ENCODE data around the gene MCAM.
A peak's percentile ranks its signal among the peaks of the same experiment; 100 is the strongest.

Gene MCAM

GRCh38 chr11:119357074-119357473, 40.1 kb upstream of the MCAM start:
- Histone ChIP-seq H3K36me3 (ENCODE audit: control insufficient read depth in 1 of 2, insufficient read depth in 2 of 2, low read length in 2 of 2) (peaks cover 0 to 21% of the 10 kb centered on the region in 2 donors), H3K9ac (ENCODE audit: low read depth in 1 of 2, low read length in 2 of 2) (no peak overlapping the region), H3K27ac (ENCODE audit: low read depth, low read length) (no peak overlapping the region), H3K9me3 (ENCODE audit: control insufficient read depth in 1 of 2, low read length in 2 of 2) (no peaks in the 10 kb centered on the region), H3K4me1 (ENCODE audit: control insufficient read depth in 1 of 2, insufficient read depth in 2 of 2, low read length in 2 of 2) (peaks cover 18 to 21% of the 10 kb centered on the region in 2 donors), H3K4me3 (ENCODE audit: low read depth in 1 of 2, low read length in 2 of 2) (no peak overlapping the region), H3K27me3 (ENCODE audit: control insufficient read depth in 1 of 2, insufficient read depth in 2 of 2, low read length in 2 of 2) (peaks cover 0 to 3% of the 10 kb centered on the region in 2 donors)

GRCh38 chr11:119356349-119357031, 39.6 kb upstream of the MCAM start:
- Histone ChIP-seq H3K27me3 (ENCODE audit: control insufficient read depth in 1 of 2, insufficient read depth in 2 of 2, low read length in 2 of 2) (peaks cover 0 to 3% of the 10 kb centered on the region in 2 donors), H3K36me3 (ENCODE audit: control insufficient read depth in 1 of 2, insufficient read depth in 2 of 2, low read length in 2 of 2) (peaks cover 0 to 21% of the 10 kb centered on the region in 2 donors), H3K9me3 (ENCODE audit: control insufficient read depth in 1 of 2, low read length in 2 of 2) (no peaks in the 10 kb centered on the region), H3K27ac (ENCODE audit: low read depth, low read length) (no peak overlapping the region), H3K4me1 (ENCODE audit: control insufficient read depth in 1 of 2, insufficient read depth in 2 of 2, low read length in 2 of 2) (peaks cover 12 to 18% of the 10 kb centered on the region in 2 donors), H3K4me3 (ENCODE audit: low read depth in 1 of 2, low read length in 2 of 2) (peak overlapping the region; percentile 72 to 77), H3K9ac (ENCODE audit: low read depth in 1 of 2, low read length in 2 of 2) (peak overlapping the region; percentile 55 to 86)

GRCh38 chr11:119355091-119355843, 38.3 kb upstream of the MCAM start:
- H3K27ac ChIP-seq (ENCODE audit: low read depth, low read length): no peak overlapping the region
- peaks cover 0 to 3% of the 10 kb centered on the region in 2 donors for H3K27me3 ChIP-seq (ENCODE audit: control insufficient read depth in 1 of 2, insufficient read depth in 2 of 2, low read length in 2 of 2)
- H3K4me3 ChIP-seq (ENCODE audit: low read depth in 1 of 2, low read length in 2 of 2): no peak overlapping the region
- no peaks in the 10 kb centered on the region for H3K9me3 ChIP-seq (ENCODE audit: control insufficient read depth in 1 of 2, low read length in 2 of 2)
- H3K4me1 ChIP-seq (ENCODE audit: control insufficient read depth in 1 of 2, insufficient read depth in 2 of 2, low read length in 2 of 2): peaks cover 4 to 14% of the 10 kb centered on the region in 2 donors
- H3K9ac ChIP-seq (ENCODE audit: low read depth in 1 of 2, low read length in 2 of 2): no peak overlapping the region
- peaks cover 0 to 21% of the 10 kb centered on the region in 2 donors for H3K36me3 ChIP-seq (ENCODE audit: control insufficient read depth in 1 of 2, insufficient read depth in 2 of 2, low read length in 2 of 2)

GRCh38 chr11:119352857-119353260, 35.9 kb upstream of the MCAM start:
- H3K36me3 ChIP-seq (ENCODE audit: control insufficient read depth in 1 of 2, insufficient read depth in 2 of 2, low read length in 2 of 2): peaks cover 0 to under 1% of the 10 kb centered on the region in 2 donors
- peaks cover 4 to 11% of the 10 kb centered on the region in 2 donors for H3K4me1 ChIP-seq (ENCODE audit: control insufficient read depth in 1 of 2, insufficient read depth in 2 of 2, low read length in 2 of 2)
- H3K4me3 ChIP-seq (ENCODE audit: low read depth in 1 of 2, low read length in 2 of 2): no peak overlapping the region
- no peak overlapping the region for H3K27ac ChIP-seq (ENCODE audit: low read depth, low read length)
- H3K9me3 ChIP-seq (ENCODE audit: control insufficient read depth in 1 of 2, low read length in 2 of 2): no peaks in the 10 kb centered on the region
- peaks cover 0 to 3% of the 10 kb centered on the region in 2 donors for H3K27me3 ChIP-seq (ENCODE audit: control insufficient read depth in 1 of 2, insufficient read depth in 2 of 2, low read length in 2 of 2)
- H3K9ac ChIP-seq (ENCODE audit: low read depth in 1 of 2, low read length in 2 of 2): no peak overlapping the region

- Histone ChIP-seq H3K9ac (ENCODE audit: low read depth in 1 of 2, low read length in 2 of 2) (no peak overlapping the region), H3K27me3 (ENCODE audit: control insufficient read depth in 1 of 2, insufficient read depth in 2 of 2, low read length in 2 of 2) (peaks cover 0 to 3% of the 10 kb centered on the region in 2 donors), H3K9me3 (ENCODE audit: control insufficient read depth in 1 of 2, low read length in 2 of 2) (no peaks in the 10 kb centered on the region), H3K4me1 (ENCODE audit: control insufficient read depth in 1 of 2, insufficient read depth in 2 of 2, low read length in 2 of 2) (peaks cover 4 to 11% of the 10 kb centered on the region in 2 donors), H3K4me3 (ENCODE audit: low read depth in 1 of 2, low read length in 2 of 2) (no peak overlapping the region), H3K36me3 (ENCODE audit: control insufficient read depth in 1 of 2, insufficient read depth in 2 of 2, low read length in 2 of 2) (no peaks in the 10 kb centered on the region), H3K27ac (ENCODE audit: low read depth, low read length) (no peak overlapping the region)
These were observed 34.3 kb upstream of the MCAM start for GRCh38 chr11:119351232-119351631.

- H3K27me3 ChIP-seq (ENCODE audit: control insufficient read depth in 1 of 2, insufficient read depth in 2 of 2, low read length in 2 of 2): peaks cover under 1 to 3% of the 10 kb centered on the region in 2 donors
- no peak overlapping the region for H3K27ac ChIP-seq (ENCODE audit: low read depth, low read length)
- peaks cover 0 to 11% of the 10 kb centered on the region in 2 donors for H3K4me1 ChIP-seq (ENCODE audit: control insufficient read depth in 1 of 2, insufficient read depth in 2 of 2, low read length in 2 of 2)
- no peaks in the 10 kb centered on the region for H3K36me3 ChIP-seq (ENCODE audit: control insufficient read depth in 1 of 2, insufficient read depth in 2 of 2, low read length in 2 of 2)
- no peak overlapping the region for H3K4me3 ChIP-seq (ENCODE audit: low read depth in 1 of 2, low read length in 2 of 2)
- H3K9ac ChIP-seq (ENCODE audit: low read depth in 1 of 2, low read length in 2 of 2): no peak overlapping the region
- H3K9me3 ChIP-seq (ENCODE audit: control insufficient read depth in 1 of 2, low read length in 2 of 2): no peaks in the 10 kb centered on the region
These were observed 33.4 kb upstream of the MCAM start for GRCh38 chr11:119350302-119350701.

GRCh38 chr11:119347940-119348605, 31.1 kb upstream of the MCAM start:
- Histone ChIP-seq H3K4me1 (ENCODE audit: control insufficient read depth in 1 of 2, insufficient read depth in 2 of 2, low read length in 2 of 2) (peaks cover 0 to 3% of the 10 kb centered on the region in 2 donors), H3K27me3 (ENCODE audit: control insufficient read depth in 1 of 2, insufficient read depth in 2 of 2, low read length in 2 of 2) (peaks cover 0 to 6% of the 10 kb centered on the region in 2 donors)

GRCh38 chr11:119347242-119347641, 30.3 kb upstream of the MCAM start:
- Histone ChIP-seq H3K9ac (ENCODE audit: low read depth in 1 of 2, low read length in 2 of 2) (no peak overlapping the region), H3K9me3 (ENCODE audit: control insufficient read depth in 1 of 2, low read length in 2 of 2) (no peaks in the 10 kb centered on the region), H3K36me3 (ENCODE audit: control insufficient read depth in 1 of 2, insufficient read depth in 2 of 2, low read length in 2 of 2) (no peaks in the 10 kb centered on the region), H3K27me3 (ENCODE audit: control insufficient read depth in 1 of 2, insufficient read depth in 2 of 2, low read length in 2 of 2) (peaks cover 0 to 6% of the 10 kb centered on the region in 2 donors), H3K4me1 (ENCODE audit: control insufficient read depth in 1 of 2, insufficient read depth in 2 of 2, low read length in 2 of 2) (no peaks in the 10 kb centered on the region), H3K27ac (ENCODE audit: low read depth, low read length) (no peak overlapping the region), H3K4me3 (ENCODE audit: low read depth in 1 of 2, low read length in 2 of 2) (no peak overlapping the region)

More at GRCh38 chr11:119347940-119348605, 31.1 kb upstream of the MCAM start:
- Histone ChIP-seq H3K9me3 (ENCODE audit: control insufficient read depth in 1 of 2, low read length in 2 of 2) (no peaks in the 10 kb centered on the region), H3K4me3 (ENCODE audit: low read depth in 1 of 2, low read length in 2 of 2) (no peak overlapping the region), H3K9ac (ENCODE audit: low read depth in 1 of 2, low read length in 2 of 2) (no peak overlapping the region), H3K36me3 (ENCODE audit: control insufficient read depth in 1 of 2, insufficient read depth in 2 of 2, low read length in 2 of 2) (no peaks in the 10 kb centered on the region), H3K27ac (ENCODE audit: low read depth, low read length) (no peak overlapping the region)

GRCh38 chr11:119346605-119347004, 29.7 kb upstream of the MCAM start, which contains the start of gene MFRP:
MFRP (minus strand) TSS chr11:119346705; CDS start chr11:119346513, 192 bp downstream.
- peaks cover 0 to under 1% of the 10 kb centered on the region in 2 donors for H3K4me1 ChIP-seq (ENCODE audit: control insufficient read depth in 1 of 2, insufficient read depth in 2 of 2, low read length in 2 of 2)
- H3K27ac ChIP-seq (ENCODE audit: low read depth, low read length): no peak within 1 kb of the TSS
- peaks cover 0 to 6% of the 10 kb centered on the region in 2 donors for H3K27me3 ChIP-seq (ENCODE audit: control insufficient read depth in 1 of 2, insufficient read depth in 2 of 2, low read length in 2 of 2)
- no peaks in the 10 kb centered on the region for H3K9me3 ChIP-seq (ENCODE audit: control insufficient read depth in 1 of 2, low read length in 2 of 2)
- no peak within 1 kb of the TSS for H3K9ac ChIP-seq (ENCODE audit: low read depth in 1 of 2, low read length in 2 of 2)
- no peaks in the 10 kb centered on the region for H3K36me3 ChIP-seq (ENCODE audit: control insufficient read depth in 1 of 2, insufficient read depth in 2 of 2, low read length in 2 of 2)
- H3K4me3 ChIP-seq (ENCODE audit: low read depth in 1 of 2, low read length in 2 of 2): no peak within 1 kb of the TSS

GRCh38 chr11:119345685-119346084, 28.8 kb upstream of the MCAM start:
- no peak overlapping the region for H3K9ac ChIP-seq (ENCODE audit: low read depth in 1 of 2, low read length in 2 of 2)
- H3K27me3 ChIP-seq (ENCODE audit: control insufficient read depth in 1 of 2, insufficient read depth in 2 of 2, low read length in 2 of 2): peaks cover 0 to 6% of the 10 kb centered on the region in 2 donors
- no peaks in the 10 kb centered on the region for H3K9me3 ChIP-seq (ENCODE audit: control insufficient read depth in 1 of 2, low read length in 2 of 2)
- no peak overlapping the region for H3K27ac ChIP-seq (ENCODE audit: low read depth, low read length)
- H3K36me3 ChIP-seq (ENCODE audit: control insufficient read depth in 1 of 2, insufficient read depth in 2 of 2, low read length in 2 of 2): no peaks in the 10 kb centered on the region
- no peak overlapping the region for H3K4me3 ChIP-seq (ENCODE audit: low read depth in 1 of 2, low read length in 2 of 2)
- H3K4me1 ChIP-seq (ENCODE audit: control insufficient read depth in 1 of 2, insufficient read depth in 2 of 2, low read length in 2 of 2): peaks cover 5 to 9% of the 10 kb centered on the region in 2 donors

All from duodenal mucosa (tissue), 2 donors.